GM18951 (cell line): ENCODE results near the gene EXT2.

ENCODE experiments used
- POLR2A ChIP-seq: IDR thresholded peaks from 4 replicates; pipeline ENCODE4 v1.6.1; 2011; ENCODE audit warnings: mild to moderate bottlenecking; ENCODE audit not compliant: insufficient read length, insufficient read depth; ENCODE audit errors: extremely low read depth
- in situ Hi-C: fragments of 300-500 bp; cut with MboI; formaldehyde crosslinking; loops from one replicate; pipeline ENCODE4 v1.12.0; 2022; ENCODE audit warnings: low sequenced_read_pairs, mixed read lengths, inconsistent platforms; ENCODE audit not compliant: unreplicated experiment

Gene EXT2

DNA sequence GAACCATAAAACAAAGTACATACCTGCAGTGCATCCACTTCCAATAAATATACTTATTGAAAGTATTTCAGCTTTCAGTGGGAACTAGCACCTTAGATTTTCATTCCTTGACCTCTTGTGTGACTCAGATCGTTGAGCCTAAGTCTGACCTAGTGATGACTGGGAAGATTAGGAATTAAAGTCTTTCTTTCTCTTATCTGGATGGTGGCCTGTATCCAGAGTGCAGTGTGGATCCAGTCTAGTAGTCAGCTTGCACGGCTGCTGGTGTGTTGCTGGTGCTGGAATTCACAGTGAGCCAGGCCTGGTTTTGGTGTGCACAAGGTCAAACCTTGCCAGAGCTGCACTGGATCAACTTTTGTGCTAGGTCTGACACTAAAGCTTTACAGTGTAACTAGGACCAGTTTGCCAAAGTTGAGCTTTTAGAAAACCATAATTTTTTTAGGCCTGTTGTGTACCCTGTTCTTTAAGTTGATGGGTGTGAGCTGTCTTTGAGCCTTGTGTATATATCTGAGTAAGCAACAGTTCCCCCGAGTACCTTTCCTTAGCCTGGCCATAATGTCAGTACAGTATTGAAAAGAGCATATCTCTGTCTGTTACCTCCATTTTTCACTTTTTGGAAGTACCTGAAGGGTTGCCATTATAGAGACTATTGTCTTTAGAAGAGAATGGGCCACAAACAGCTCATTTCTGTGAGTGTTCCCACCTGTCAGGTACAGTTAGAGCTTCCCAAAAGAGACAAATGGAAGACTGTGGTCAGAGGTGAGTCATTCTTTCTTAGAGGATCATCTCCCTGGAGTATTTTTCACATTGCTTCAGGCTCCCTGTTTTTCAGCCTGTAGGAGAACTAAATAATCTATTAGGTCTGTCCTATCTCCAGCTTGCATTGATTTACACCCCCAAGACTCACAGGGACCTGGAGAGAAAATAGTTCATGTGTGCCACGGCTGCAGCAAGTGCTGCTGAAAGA, 124.6 kb downstream of the EXT2 start:
- in situ Hi-C loops: no loop called here
- TF ChIP-seq POLR2A: no peak

DNA sequence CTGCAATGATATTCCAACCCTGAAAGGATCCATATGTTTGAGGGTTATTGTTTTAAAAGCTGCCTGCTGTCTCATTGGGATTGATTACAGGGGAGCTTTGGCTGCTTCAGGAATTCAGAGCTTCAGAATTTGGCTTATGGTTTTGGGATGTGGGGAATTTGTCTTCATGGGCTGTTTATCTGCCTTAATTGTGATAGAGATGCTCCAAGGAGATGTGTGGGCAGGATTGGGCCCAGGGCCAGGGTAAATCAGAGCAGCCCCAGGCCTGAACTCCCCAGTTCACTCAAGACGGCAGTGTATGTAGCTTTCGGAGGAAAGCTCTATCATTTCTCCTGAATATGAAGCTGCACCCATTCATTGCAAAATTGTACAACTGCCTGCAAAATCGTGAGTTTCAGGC, 126.0 kb downstream of the EXT2 start:
- in situ Hi-C loops: no loop called here
- TF ChIP-seq POLR2A: no peak

DNA sequence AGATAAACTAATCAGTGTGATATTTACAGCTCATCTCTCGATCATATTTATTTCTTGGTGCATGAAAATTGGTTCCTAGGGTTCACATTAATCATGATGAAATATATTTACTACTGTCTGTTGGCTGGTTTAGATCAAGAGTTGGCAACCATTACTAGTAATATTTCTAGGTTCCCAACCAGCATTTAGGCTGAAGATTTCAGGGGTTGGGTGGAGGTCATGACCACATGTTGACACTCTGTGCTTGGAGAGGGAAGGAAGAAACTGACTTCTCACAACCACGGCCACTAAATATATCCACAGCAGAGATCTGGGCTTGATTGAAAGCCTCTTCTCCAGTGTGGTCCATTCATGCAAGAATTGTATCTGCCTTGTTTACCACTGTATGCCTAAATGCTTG, 126.5 kb downstream of the EXT2 start:
- in situ Hi-C loops: no loop called here
- TF ChIP-seq POLR2A: no peak

DNA sequence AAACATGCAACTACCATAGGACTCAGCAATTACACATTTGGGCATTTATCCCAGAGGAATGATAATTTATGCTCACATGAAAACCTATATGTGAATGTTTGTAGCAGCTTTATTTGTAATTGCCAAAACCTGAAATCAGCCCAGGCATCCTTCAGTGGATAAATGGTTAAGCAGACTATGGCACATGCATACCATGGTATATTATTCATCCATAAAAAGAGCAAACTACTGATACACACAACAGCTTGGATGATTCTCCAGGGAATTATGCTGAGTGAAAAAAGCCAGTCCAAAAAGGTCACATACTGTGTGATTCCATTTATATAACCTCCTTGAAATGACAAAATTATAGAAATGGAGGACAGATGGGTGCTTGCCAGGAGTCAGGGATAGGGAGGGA, 127.8 kb downstream of the EXT2 start:
- TF ChIP-seq POLR2A: no peak
- in situ Hi-C loops: no loop called here

DNA sequence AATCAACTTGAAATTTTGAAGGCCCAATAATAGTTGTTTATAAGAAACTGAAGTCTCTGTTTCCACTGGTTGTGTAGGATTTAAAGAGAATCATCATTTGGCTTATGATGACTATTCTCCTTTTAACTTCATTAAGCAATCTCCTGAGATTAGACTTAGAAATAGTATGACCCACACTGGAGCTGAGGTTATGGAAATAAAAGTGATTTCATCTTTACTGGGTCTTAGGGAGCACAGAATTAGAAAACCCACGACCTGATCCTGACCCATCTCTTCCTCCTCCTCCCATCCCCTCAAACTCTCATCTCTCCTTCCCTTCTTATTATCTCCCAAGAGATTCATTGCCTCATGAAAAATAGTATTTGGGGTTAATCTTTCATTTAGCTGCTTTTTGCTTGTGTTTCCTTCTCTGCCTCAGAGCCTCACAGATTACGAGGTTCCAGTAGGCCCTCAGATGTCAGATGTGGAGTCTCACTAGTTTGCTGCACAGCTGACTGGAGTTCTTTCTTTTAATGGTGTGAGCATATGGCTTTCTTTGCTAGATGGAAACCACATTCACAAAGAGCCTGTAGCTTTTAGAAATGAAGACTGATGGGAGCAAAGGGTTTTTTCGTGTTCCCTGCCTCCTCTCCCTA, 129.5 kb downstream of the EXT2 start:
- in situ Hi-C loops: no loop called here
- no peak for TF ChIP-seq POLR2A

DNA sequence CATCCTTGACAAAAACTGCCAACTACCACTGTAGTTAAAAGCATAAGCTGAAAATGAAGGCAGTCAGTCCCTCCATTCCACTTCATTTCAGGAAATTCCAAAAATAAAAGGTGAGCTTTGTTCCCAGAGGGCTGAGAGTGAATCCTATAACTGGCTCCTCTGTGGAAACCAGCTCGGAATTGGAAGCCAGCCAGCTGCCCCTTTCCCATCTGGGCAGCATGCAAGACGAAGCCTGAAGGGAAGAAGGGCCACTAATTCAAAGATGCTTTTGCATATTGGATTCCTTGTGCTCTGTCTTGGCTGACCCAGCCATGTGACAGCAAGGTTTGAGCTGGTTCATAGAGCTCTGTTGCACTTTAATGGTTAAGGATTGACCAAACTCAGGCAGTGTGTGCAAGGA, 131.0 kb downstream of the EXT2 start:
- TF ChIP-seq POLR2A: no peak
- in situ Hi-C loops: no loop called here

DNA sequence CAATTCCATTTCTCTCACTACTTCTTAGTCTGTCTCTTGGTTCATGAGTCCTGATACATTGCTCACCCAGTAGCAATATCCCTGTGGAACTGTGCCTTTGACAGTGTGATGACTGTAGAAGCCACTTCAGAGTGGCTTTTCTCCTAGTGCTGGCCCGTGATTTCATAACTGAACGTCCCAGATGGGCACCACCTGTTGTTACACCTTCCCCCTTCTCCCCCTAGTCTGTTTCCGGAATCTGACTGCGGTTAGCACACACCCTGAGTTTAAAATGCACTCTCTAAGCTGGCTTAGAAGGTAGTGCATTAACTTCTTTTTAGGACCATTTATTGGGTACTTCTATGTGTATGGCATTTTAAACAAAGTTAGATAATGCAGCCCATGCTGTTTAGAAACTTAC, 131.5 kb downstream of the EXT2 start:
- TF ChIP-seq POLR2A: no peak
- in situ Hi-C loops: no loop called here

DNA sequence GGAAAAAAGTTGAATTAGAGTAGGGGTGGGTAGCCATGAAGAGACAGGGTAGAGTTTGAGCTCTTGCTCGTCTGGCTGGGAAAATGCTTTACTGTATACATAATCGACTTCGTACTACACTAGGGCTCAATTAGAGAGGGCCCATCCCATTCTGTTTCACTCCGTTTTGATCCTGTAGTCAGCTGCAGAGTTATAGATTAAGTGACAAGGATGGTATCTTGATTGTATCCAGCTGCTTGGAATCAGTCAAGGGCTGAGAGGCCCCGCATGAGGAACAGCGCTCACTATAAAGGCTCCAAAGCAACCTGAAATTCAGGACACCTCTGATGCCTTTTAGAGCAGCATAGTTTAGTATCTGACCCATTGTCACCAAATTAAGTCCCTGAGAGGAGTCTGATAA, 132.9 kb downstream of the EXT2 start:
- in situ Hi-C loops: no loop called here
- TF ChIP-seq POLR2A: no peak

DNA sequence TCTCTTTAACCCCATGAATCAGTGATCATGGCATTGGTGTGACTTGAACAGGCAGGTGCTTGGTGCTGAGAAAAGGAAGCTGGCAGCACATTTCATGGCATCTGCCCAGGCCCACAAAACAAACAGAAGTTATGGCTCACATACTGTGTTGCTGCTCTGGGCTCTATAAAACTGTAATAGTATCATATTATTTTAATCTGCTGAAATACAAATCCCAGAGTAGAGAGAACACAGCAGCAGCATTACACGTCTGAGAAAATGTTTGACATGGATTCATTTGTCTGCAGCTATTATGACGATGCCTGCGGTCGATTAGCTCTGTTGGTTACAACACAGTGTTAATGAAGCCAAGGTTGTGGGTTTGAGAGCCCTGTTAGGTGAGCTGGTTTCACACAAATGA, 133.6 kb downstream of the EXT2 start:
- TF ChIP-seq POLR2A: no peak
- in situ Hi-C loops: no loop called here

DNA sequence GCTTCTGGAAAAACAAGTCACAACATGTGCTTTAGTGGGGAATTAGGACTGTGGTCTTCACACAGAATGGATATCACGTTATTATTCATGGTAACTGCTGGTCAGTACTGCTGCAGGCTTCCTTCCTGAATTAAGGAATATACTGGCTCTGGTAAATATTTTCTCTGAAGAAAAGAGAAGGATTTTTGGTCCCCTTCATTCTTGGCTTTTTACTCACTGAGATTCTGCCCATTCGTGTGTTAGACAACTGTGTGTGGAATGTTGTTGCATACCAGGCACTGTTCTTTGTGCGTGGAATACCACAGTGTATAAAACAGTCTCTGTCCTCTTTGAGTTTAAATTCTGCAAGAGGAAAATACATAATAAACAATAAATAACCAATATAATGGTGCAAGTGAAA, 134.1 kb downstream of the EXT2 start:
- TF ChIP-seq POLR2A: no peak
- in situ Hi-C loops: no loop called here

DNA sequence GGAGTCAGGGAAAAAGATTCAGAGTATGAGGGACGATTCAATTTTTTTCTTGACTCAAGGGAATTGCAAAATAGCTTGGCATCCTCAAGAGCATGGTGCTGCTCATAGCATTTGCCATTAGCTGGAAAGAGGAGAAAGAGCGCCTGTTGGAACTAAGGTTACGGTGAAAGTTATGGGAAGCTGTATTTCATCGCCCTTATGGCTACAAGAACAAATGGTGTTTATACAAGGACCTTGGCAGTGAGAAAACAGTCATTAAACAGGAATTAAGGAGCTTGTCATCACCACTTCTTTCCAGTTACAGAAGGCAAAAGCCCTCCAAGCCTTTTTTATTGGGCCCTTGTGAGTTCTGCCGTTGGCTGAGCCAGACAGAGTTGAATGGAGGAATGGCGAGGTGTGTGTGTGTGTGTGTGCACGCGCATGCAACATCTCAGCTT, 140.3 kb downstream of the EXT2 start:
- in situ Hi-C loops: no loop called here

DNA sequence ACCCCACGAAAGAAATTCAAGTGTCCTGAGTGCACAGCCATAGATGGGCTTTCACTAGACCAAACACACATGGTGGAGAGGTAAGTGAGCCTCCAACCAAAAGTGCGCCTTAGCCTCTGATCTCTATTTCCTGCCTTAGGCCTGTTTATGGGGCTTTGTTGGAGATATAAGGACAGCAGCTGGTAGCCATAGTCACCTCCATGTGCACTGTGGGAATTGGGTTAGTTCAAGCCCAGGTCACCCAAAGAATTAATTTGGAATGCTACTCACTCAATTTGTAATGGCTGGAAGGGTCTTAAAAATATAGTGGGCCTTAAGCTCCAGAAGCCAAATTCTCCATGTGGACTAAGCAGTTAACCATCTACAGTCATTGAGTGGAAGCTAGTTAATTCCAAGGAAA, 140.8 kb downstream of the EXT2 start:
- in situ Hi-C loops: no loop called here
- no peak for TF ChIP-seq POLR2A

More for the DNA sequence above, 140.3 kb downstream of the EXT2 start:
- no peak for TF ChIP-seq POLR2A

DNA sequence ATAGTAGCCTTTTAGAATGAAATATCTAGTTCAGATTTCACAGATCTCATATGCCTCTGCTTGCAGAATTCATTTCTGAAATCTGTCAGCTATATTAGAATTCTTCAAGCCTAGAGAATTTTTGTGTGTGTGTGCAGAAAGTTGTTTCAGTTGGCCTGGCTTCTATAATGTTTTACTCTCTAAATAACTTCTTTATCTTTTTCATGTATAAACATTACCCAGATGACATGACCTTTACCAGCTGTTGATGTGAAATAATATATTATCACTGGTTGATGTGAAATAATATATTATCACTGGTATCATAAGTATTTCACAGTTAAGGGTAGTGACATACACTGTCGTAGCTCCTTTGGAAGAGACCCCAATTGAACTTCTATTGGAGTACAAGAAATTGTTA, 141.7 kb downstream of the EXT2 start:
- in situ Hi-C loops: no loop called here
- TF ChIP-seq POLR2A: no peak

DNA sequence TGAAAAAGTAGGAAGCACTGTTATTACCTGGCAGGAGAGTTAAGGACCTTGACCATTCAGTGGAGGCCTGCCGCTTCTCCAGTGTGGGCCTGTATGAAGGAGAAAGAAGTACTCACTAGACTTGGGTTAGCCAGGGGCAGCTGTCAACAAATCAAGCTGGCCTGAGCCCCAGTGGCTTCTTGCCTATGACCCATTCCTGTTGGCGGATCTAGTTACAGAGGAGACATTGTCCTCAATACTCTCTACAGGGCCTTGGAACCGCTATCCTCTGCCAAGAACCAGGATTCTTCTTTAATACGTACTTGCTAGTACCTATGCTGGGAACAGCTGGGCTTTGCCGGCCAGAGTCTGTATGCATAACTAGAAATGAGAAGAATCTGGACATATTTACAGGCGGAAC, 146.4 kb downstream of the EXT2 start:
- in situ Hi-C loops: no loop called here
- no peak for TF ChIP-seq POLR2A

DNA sequence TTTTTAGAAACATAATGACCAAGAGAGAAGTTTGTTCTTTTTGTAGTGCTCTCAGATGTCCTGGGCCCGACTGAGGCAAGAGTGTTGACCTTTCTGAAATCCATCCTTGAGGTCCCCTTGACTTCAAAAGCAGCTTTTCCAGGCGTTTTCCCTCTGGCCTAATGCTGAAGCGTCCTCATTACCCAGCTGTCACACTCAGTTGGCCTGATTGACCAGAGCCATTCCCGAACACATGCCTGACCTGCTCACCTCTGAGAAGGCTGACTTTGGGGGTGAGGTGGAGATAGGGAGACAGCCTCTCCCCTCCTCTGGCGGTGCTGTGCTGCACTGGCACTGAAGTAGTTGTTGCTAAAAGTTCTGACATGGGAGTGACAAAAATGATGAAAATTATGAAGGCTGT, 147.6 kb downstream of the EXT2 start:
- no peak for TF ChIP-seq POLR2A
- in situ Hi-C loops: no loop called here
